H9 (cell line): ENCODE data around the gene FBN1. TPM values are rescaled to one million over a fixed set of nuclear protein-coding genes. Genes with fewer than 3 reads are reported as not detected.

Source experiments
- DNase-seq: peaks from one replicate; pipeline ENCODE4 v3.0.0-alpha.2; 2017
- H2AFZ ChIP-seq: one replicate; pipeline ENCODE4 v1.6.1; 2013; ENCODE audit warnings: mild to moderate bottlenecking, low read length, control low read depth, moderate library complexity
- H2AK5ac ChIP-seq: 2 replicates; pipeline ENCODE4 v1.6.1; 2013; ENCODE audit warnings: low read length, control low read depth, mixed read lengths; ENCODE audit not compliant: insufficient read length
- H2BK120ac ChIP-seq: one replicate; pipeline ENCODE4 v1.6.1; 2013; ENCODE audit warnings: low read depth, mild to moderate bottlenecking, low read length, control low read depth, inconsistent platforms; ENCODE audit not compliant: poor library complexity, severe bottlenecking
- H2BK12ac ChIP-seq: 2 replicates; pipeline ENCODE4 v1.6.1; 2013; ENCODE audit warnings: low read length, control low read depth, mixed read lengths, low read depth; ENCODE audit not compliant: insufficient read length
- H2BK15ac ChIP-seq: 2 replicates; pipeline ENCODE4 v1.6.1; 2013; ENCODE audit warnings: low read depth, low read length, control low read depth
- H2BK20ac ChIP-seq: one replicate; pipeline ENCODE4 v1.6.1; 2013; ENCODE audit warnings: low read depth, mild to moderate bottlenecking, low read length, control low read depth, inconsistent platforms; ENCODE audit not compliant: poor library complexity, severe bottlenecking
- H2BK5ac ChIP-seq: 2 replicates; pipeline ENCODE4 v1.6.1; 2013; ENCODE audit warnings: low read length, control low read depth, mixed read lengths; ENCODE audit not compliant: insufficient read length
- H3K14ac ChIP-seq: 2 replicates; pipeline ENCODE4 v1.6.1; 2013; ENCODE audit warnings: low read length, control low read depth; ENCODE audit not compliant: insufficient read depth
- H3K18ac ChIP-seq: 2 replicates; pipeline ENCODE4 v1.6.1; 2013; ENCODE audit warnings: low read depth, mild to moderate bottlenecking, mixed read lengths, low read length, control low read depth; ENCODE audit not compliant: insufficient read length
- H3K23ac ChIP-seq: 2 replicates; pipeline ENCODE4 v1.6.1; 2013; ENCODE audit warnings: low read length, control low read depth, mixed read lengths, low read depth; ENCODE audit not compliant: insufficient read length
- H3K23me2 ChIP-seq: 2 replicates; pipeline ENCODE4 v1.6.1; 2013; ENCODE audit warnings: low read depth, mild to moderate bottlenecking, mixed read lengths, low read length, control low read depth; ENCODE audit not compliant: insufficient read length, poor library complexity, severe bottlenecking
- H3K27ac ChIP-seq: 2 replicates; pipeline ENCODE4 v1.5.1; 2013; ENCODE audit warnings: low read length, control low read depth, mixed read lengths, low read depth; ENCODE audit not compliant: insufficient read length
- H3K27me3 ChIP-seq: 2 replicates; pipeline ENCODE4 v1.6.1; 2013; ENCODE audit warnings: low read length, control low read depth, inconsistent platforms; ENCODE audit not compliant: insufficient read depth
- H3K4ac ChIP-seq: 2 replicates; pipeline ENCODE4 v1.6.1; 2013; ENCODE audit warnings: low read depth, mild to moderate bottlenecking, control low read depth, inconsistent platforms, low read length, moderate library complexity
- H3K4me1 ChIP-seq: 2 replicates; pipeline ENCODE4 v1.6.1; 2013; ENCODE audit warnings: low read length, control low read depth, inconsistent platforms; ENCODE audit not compliant: insufficient read depth
- H3K4me2 ChIP-seq: 2 replicates; pipeline ENCODE4 v1.6.1; 2013; ENCODE audit warnings: low read length, control low read depth, mixed read lengths; ENCODE audit not compliant: insufficient read length, insufficient read depth
- H3K56ac ChIP-seq: 2 replicates; pipeline ENCODE4 v1.6.1; 2013; ENCODE audit warnings: low read depth, mild to moderate bottlenecking, mixed read lengths, low read length, control low read depth; ENCODE audit not compliant: insufficient read length
- H3K79me1 ChIP-seq: 2 replicates; pipeline ENCODE4 v1.6.1; 2013; ENCODE audit warnings: low read depth, mild to moderate bottlenecking, moderate library complexity, low read length, control low read depth, inconsistent platforms; ENCODE audit not compliant: insufficient read depth, poor library complexity, severe bottlenecking
- H3K79me2 ChIP-seq: 2 replicates; pipeline ENCODE4 v1.6.1; 2013; ENCODE audit warnings: low read length, control low read depth, inconsistent platforms; ENCODE audit not compliant: insufficient read depth
- H3K9ac ChIP-seq: 2 replicates; pipeline ENCODE4 v1.6.1; 2013; ENCODE audit warnings: low read length, control low read depth, mixed read lengths; ENCODE audit not compliant: insufficient read length; ENCODE audit errors: extremely low read depth
- H3K9me3 ChIP-seq: one replicate; pipeline ENCODE4 v1.6.1; 2013; ENCODE audit warnings: low read depth, low read length, inconsistent platforms; ENCODE audit not compliant: control insufficient read depth
- H3T11ph ChIP-seq: one replicate; pipeline ENCODE4 v1.6.1; 2013; ENCODE audit warnings: mild to moderate bottlenecking, low read length, control low read depth, inconsistent platforms
- H4K20me1 ChIP-seq: one replicate; pipeline ENCODE4 v1.6.1; 2013; ENCODE audit not compliant: control insufficient read depth, insufficient read length, insufficient read depth
- H4K5ac ChIP-seq: 2 replicates; pipeline ENCODE4 v1.6.1; 2013; ENCODE audit warnings: low read depth, mild to moderate bottlenecking, mixed read lengths, low read length, control low read depth; ENCODE audit not compliant: insufficient read length
- H4K8ac ChIP-seq: replicated peaks from 2 replicates; pipeline ENCODE4 v1.6.1; 2013; ENCODE audit warnings: low read length, control low read depth, mixed read lengths, low read depth; ENCODE audit not compliant: insufficient read length
- H4K91ac ChIP-seq: 2 replicates; pipeline ENCODE4 v1.6.1; 2013; ENCODE audit warnings: low read depth, mild to moderate bottlenecking, moderate library complexity, mixed read lengths, low read length, control low read depth; ENCODE audit not compliant: insufficient read length
- H3K27ac Mint-ChIP-seq, 3 experiments: 2 replicates in 2 of 3; 3 replicates in 1 of 3; pipeline ENCODE4 v1.8.0; 2020 to 2021; ENCODE audit warnings: mixed read lengths in 3 of 3, mild to moderate bottlenecking in 1 of 3, moderate library complexity in 1 of 3
- H3K27me3 Mint-ChIP-seq: 2 replicates; pipeline ENCODE4 v1.8.0; 2021; ENCODE audit warnings: low read depth, mild to moderate bottlenecking, moderate library complexity, mixed read lengths
- H3K36me3 Mint-ChIP-seq, 3 experiments: 2 replicates in 2 of 3; 3 replicates in 1 of 3; pipeline ENCODE4 v1.8.0; 2020 to 2021; ENCODE audit warnings: low read depth in 3 of 3, mixed read lengths in 3 of 3; ENCODE audit not compliant: insufficient read depth in 1 of 3
- H3K4me1 Mint-ChIP-seq, 2 experiments: 2 replicates each; pipeline ENCODE4 v1.8.0; 2020; ENCODE audit warnings: mixed read lengths in 2 of 2
- H3K4me3 Mint-ChIP-seq, 2 experiments: 2 replicates in 1 of 2; 3 replicates in 1 of 2; pipeline ENCODE4 v1.8.0; 2020 to 2021; ENCODE audit warnings: mild to moderate bottlenecking in 2 of 2, mixed read lengths in 2 of 2, moderate library complexity in 1 of 2
- H3K9me3 Mint-ChIP-seq, 2 experiments: 2 replicates in 1 of 2; 3 replicates in 1 of 2; pipeline ENCODE4 v1.8.0; 2020; ENCODE audit warnings: mild to moderate bottlenecking in 2 of 2, mixed read lengths in 2 of 2, moderate library complexity in 1 of 2
- WGBS: extraction: QIAGEN DNeasy Blood & Tissue Kit; methylation state at CpG from one replicate; pipeline ENCODE4 v1.1.7; 2013; ENCODE audit warnings: missing lambda C conversion rate, low lambda C conversion rate, mixed read lengths; ENCODE audit not compliant: insufficient read length; ENCODE audit errors: extremely low coverage; 5-methylcytosine and 5-hydroxymethylcytosine counted together
- total RNA-seq: library from RNA; stranded (reverse); gene quantifications from 2 replicates; pipeline ENCODE4 v1.2.1, GENCODE V29; 2021
- TF ChIP-seq, protein P1 (sequence below): fragments of 200-600 bp; sonication (generic); conservative IDR thresholded peaks from 3 replicates; pipeline ENCODE4 v1.8.0; 2021; ENCODE audit warnings: antibody characterized with exemption, mild to moderate bottlenecking

The FBN1 gene
- total RNA-seq, 1 experiment from 2014 or later = 3.6 TPM

- Histone ChIP-seq H3K79me1 (no peaks in the 10 kb centered on the region), H3K23me2 (no peaks in the 10 kb centered on the region), H4K8ac (no peak overlapping the region), H4K91ac (no peak overlapping the region), H2BK15ac (no peak overlapping the region), H3K27me3 (no peaks in the 10 kb centered on the region), H3T11ph (no peak overlapping the region), H2BK120ac (no peak overlapping the region), H2AK5ac (no peak overlapping the region), H2BK20ac (no peak overlapping the region), H3K14ac (no peak overlapping the region), H2AFZ (no peak overlapping the region), H3K4me2 (no peak overlapping the region), H3K18ac (no peak overlapping the region), H3K4ac (no peak overlapping the region), H4K20me1 (no peaks in the 10 kb centered on the region), H3K9ac (no peak overlapping the region), H2BK5ac (no peak overlapping the region), H3K56ac (no peak overlapping the region), H4K5ac (no peak overlapping the region), H2BK12ac (no peak overlapping the region), H3K9me3 (no peaks in the 10 kb centered on the region), H3K27ac (no peak overlapping the region), H3K23ac (no peak overlapping the region), H3K4me1 (no peaks in the 10 kb centered on the region), H3K79me2 (no peaks in the 10 kb centered on the region)
- no peaks in the 10 kb centered on the region for H3K27me3 Mint-ChIP-seq
- no peaks in the 10 kb centered on the region for H3K9me3 Mint-ChIP-seq
- no peaks in the 10 kb centered on the region; a peak in 1 of 4 replicates for H3K4me1 Mint-ChIP-seq
- no peak overlapping the region for H3K4me3 Mint-ChIP-seq
- TF ChIP-seq, protein P1, sequence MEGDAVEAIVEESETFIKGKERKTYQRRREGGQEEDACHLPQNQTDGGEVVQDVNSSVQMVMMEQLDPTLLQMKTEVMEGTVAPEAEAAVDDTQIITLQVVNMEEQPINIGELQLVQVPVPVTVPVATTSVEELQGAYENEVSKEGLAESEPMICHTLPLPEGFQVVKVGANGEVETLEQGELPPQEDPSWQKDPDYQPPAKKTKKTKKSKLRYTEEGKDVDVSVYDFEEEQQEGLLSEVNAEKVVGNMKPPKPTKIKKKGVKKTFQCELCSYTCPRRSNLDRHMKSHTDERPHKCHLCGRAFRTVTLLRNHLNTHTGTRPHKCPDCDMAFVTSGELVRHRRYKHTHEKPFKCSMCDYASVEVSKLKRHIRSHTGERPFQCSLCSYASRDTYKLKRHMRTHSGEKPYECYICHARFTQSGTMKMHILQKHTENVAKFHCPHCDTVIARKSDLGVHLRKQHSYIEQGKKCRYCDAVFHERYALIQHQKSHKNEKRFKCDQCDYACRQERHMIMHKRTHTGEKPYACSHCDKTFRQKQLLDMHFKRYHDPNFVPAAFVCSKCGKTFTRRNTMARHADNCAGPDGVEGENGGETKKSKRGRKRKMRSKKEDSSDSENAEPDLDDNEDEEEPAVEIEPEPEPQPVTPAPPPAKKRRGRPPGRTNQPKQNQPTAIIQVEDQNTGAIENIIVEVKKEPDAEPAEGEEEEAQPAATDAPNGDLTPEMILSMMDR = no peak
- H3K27ac Mint-ChIP-seq = no peak overlapping the region
- no peak for DNase-seq
- H3K36me3 Mint-ChIP-seq = no peaks in the 10 kb centered on the region
- WGBS = no CpG with 5 or more reads among the region's 1 CpG
These were observed 144.3 kb downstream of the FBN1 start for GRCh38 chr15:48501208-48501607.
